ENCODE data around the gene HPSE2.

Gene HPSE2

GRCh38 chr10:98676895-98677294 is 558.8 kb downstream of the HPSE2 start:
- no peak for DNase-seq (ENCODE audit: low read depth)

- no peak for DNase-seq (ENCODE audit: low read depth)
Observed at GRCh38 chr10:98675902-98676301, 559.8 kb downstream of the HPSE2 start.

- no peak for DNase-seq (ENCODE audit: low read depth)
Observed at GRCh38 chr10:98673171-98673782, 562.4 kb downstream of the HPSE2 start.

GRCh38 chr10:98667081-98667480 is 568.6 kb downstream of the HPSE2 start:
- no peak for DNase-seq (ENCODE audit: low read depth)

- no peak for DNase-seq (ENCODE audit: low read depth)
Observed at GRCh38 chr10:98666276-98666675, 569.4 kb downstream of the HPSE2 start.

- no peak for DNase-seq (ENCODE audit: low read depth)
Observed at GRCh38 chr10:98664329-98665042, 571.2 kb downstream of the HPSE2 start.

GRCh38 chr10:98659951-98660350 is 575.7 kb downstream of the HPSE2 start:
- DNase-seq (ENCODE audit: low read depth): no peak

- no peak for DNase-seq (ENCODE audit: low read depth)
Observed at GRCh38 chr10:98655492-98655891, 580.2 kb downstream of the HPSE2 start.

GRCh38 chr10:98649170-98649569 is 586.5 kb downstream of the HPSE2 start:
- DNase-seq (ENCODE audit: low read depth): no peak

GRCh38 chr10:98646998-98647917 is 588.4 kb downstream of the HPSE2 start:
- no peak for DNase-seq (ENCODE audit: low read depth)

GRCh38 chr10:98644466-98644865 is 591.2 kb downstream of the HPSE2 start:
- no peak for DNase-seq (ENCODE audit: low read depth)

- DNase-seq (ENCODE audit: low read depth): no peak
Observed at GRCh38 chr10:98642281-98642680, 593.4 kb downstream of the HPSE2 start.

GRCh38 chr10:98638920-98639319 is 596.7 kb downstream of the HPSE2 start:
- DNase-seq (ENCODE audit: low read depth): no peak

- DNase-seq (ENCODE audit: low read depth): no peak
Observed at GRCh38 chr10:98636921-98637329, 598.7 kb downstream of the HPSE2 start.

- DNase-seq (ENCODE audit: low read depth): no peak
Observed at GRCh38 chr10:98632456-98633150, 603.0 kb downstream of the HPSE2 start.

- no peak for DNase-seq (ENCODE audit: low read depth)
Observed at GRCh38 chr10:98628206-98628605, 607.4 kb downstream of the HPSE2 start.

- no peak for DNase-seq (ENCODE audit: low read depth)
Observed at GRCh38 chr10:98627711-98628110, 607.9 kb downstream of the HPSE2 start.

GRCh38 chr10:98624963-98625362 is 610.7 kb downstream of the HPSE2 start:
- DNase-seq (ENCODE audit: low read depth): no peak

- DNase-seq (ENCODE audit: low read depth): no peak
Observed at GRCh38 chr10:98623176-98623575, 612.5 kb downstream of the HPSE2 start.

- DNase-seq (ENCODE audit: low read depth): no peak
Observed at GRCh38 chr10:98621630-98622029, 614.0 kb downstream of the HPSE2 start.

- DNase-seq (ENCODE audit: low read depth): no peak
Observed at GRCh38 chr10:98620503-98620902, 615.1 kb downstream of the HPSE2 start.

- DNase-seq (ENCODE audit: low read depth): no peak
Observed at GRCh38 chr10:98619446-98619845, 616.2 kb downstream of the HPSE2 start.

Data from stimulated activated CD8-positive, alpha-beta memory T cell treated with anti-CD3 and anti-CD28 coated beads, Interleukin-12 subunit alpha, Interleukin-12 subunit beta, amount 100 ng/mL, for 4 hours (primary cell).